ENCODE results near the gene BCL11A. TPM values are rescaled to one million over a fixed set of nuclear protein-coding genes. Genes with fewer than 3 reads are reported as not detected.

BCL11A gene
- total RNA-seq, 2 experiments from 2014 or later = 0.45 to 0.54 TPM

GRCh38 chr2:60539140-60539539 lies 14.3 kb downstream of the BCL11A start:
- intact Hi-C loops (cut with micrococcal nuclease) = no loop called here
- ATAC-seq = no peak
- no peaks in the 10 kb centered on the region for H3K9me3 Mint-ChIP-seq
- no peaks in the 10 kb centered on the region for H3K36me3 Mint-ChIP-seq (ENCODE audit: low read depth)
- H3K4me1 Mint-ChIP-seq (ENCODE audit: low read depth) = no peaks in the 10 kb centered on the region
- peaks cover 13% of the 10 kb centered on the region for H3K27me3 Mint-ChIP-seq
- ChIA-PET POLR2A (interaction anchor here (0.9 kb wide), 1 partner anchor 17 kb away, joined by 3 read pairs; no protein-coding TSS in a partner anchor), CTCF (interaction anchor here (3.1 kb wide), 1 partner anchor 22 kb away, joined by 12 read pairs; no protein-coding TSS in a partner anchor)
- no peak for DNase-seq
- no peak for TF ChIP-seq CTCF (IDR thresholded peaks at IDR 0.05)
- H3K27ac Mint-ChIP-seq = no peak overlapping the region
- no peak overlapping the region for H3K4me3 Mint-ChIP-seq

- no peaks in the 10 kb centered on the region for H3K36me3 Mint-ChIP-seq (ENCODE audit: low read depth)
- no peaks in the 10 kb centered on the region for H3K9me3 Mint-ChIP-seq
- ATAC-seq = no peak
- no peaks in the 10 kb centered on the region for H3K4me1 Mint-ChIP-seq (ENCODE audit: low read depth)
- no peak for TF ChIP-seq CTCF (IDR thresholded peaks at IDR 0.05)
- H3K4me3 Mint-ChIP-seq = no peak overlapping the region
- peaks cover 14% of the 10 kb centered on the region for H3K27me3 Mint-ChIP-seq
- intact Hi-C loops (cut with micrococcal nuclease) = no loop called here
- DNase-seq = no peak
- CTCF ChIA-PET = interaction anchor here (1.8 kb wide), 1 partner anchor 44 kb away, joined by 5 read pairs; no protein-coding TSS in a partner anchor
- POLR2A ChIA-PET = no interaction called here
- no peak overlapping the region for H3K27ac Mint-ChIP-seq
These were observed 15.4 kb downstream of the BCL11A start for GRCh38 chr2:60538101-60538500.

- TF ChIP-seq CTCF (IDR thresholded peaks at IDR 0.05) = no peak
- no peaks in the 10 kb centered on the region for H3K9me3 Mint-ChIP-seq
- intact Hi-C loops (cut with micrococcal nuclease) = no loop called here
- peaks cover 20% of the 10 kb centered on the region for H3K27me3 Mint-ChIP-seq
- no peaks in the 10 kb centered on the region for H3K36me3 Mint-ChIP-seq (ENCODE audit: low read depth)
- DNase-seq = no peak
- H3K4me1 Mint-ChIP-seq (ENCODE audit: low read depth) = no peaks in the 10 kb centered on the region
- ChIA-PET POLR2A (no interaction called here), CTCF (interaction anchor here (1.1 to 1.8 kb wide), 3 partner anchors 13 to 45 kb away, joined by 3 to 5 read pairs (median 3); no protein-coding TSS in a partner anchor)
- no peak overlapping the region for H3K4me3 Mint-ChIP-seq
- ATAC-seq = no peak
- no peak overlapping the region for H3K27ac Mint-ChIP-seq
These were observed 16.7 kb downstream of the BCL11A start for GRCh38 chr2:60536746-60537145.

- Mint-ChIP-seq H3K36me3 (ENCODE audit: low read depth) (no peaks in the 10 kb centered on the region), H3K27ac (no peak overlapping the region), H3K9me3 (no peaks in the 10 kb centered on the region), H3K4me1 (ENCODE audit: low read depth) (no peaks in the 10 kb centered on the region), H3K4me3 (no peak overlapping the region), H3K27me3 (peaks cover 21% of the 10 kb centered on the region)
- no peak for TF ChIP-seq CTCF (IDR thresholded peaks at IDR 0.05)
- DNase-seq (no peak), ATAC-seq (no peak)
- intact Hi-C loops (cut with micrococcal nuclease) = no loop called here
- POLR2A ChIA-PET = no interaction called here
- CTCF ChIA-PET = interaction anchor here (1.1 to 2.1 kb wide), 2 partner anchors 9 to 14 kb away, joined by 4 read pairs; no protein-coding TSS in a partner anchor
These were observed 17.7 kb downstream of the BCL11A start for GRCh38 chr2:60535685-60536312.

- no peak for DNase-seq
- H3K4me3 Mint-ChIP-seq = no peak overlapping the region
- no peaks in the 10 kb centered on the region for H3K4me1 Mint-ChIP-seq (ENCODE audit: low read depth)
- no peak overlapping the region for H3K27ac Mint-ChIP-seq
- H3K36me3 Mint-ChIP-seq (ENCODE audit: low read depth) = no peaks in the 10 kb centered on the region
- intact Hi-C loops (cut with micrococcal nuclease) = no loop called here
- H3K9me3 Mint-ChIP-seq = no peaks in the 10 kb centered on the region
- TF ChIP-seq CTCF (IDR thresholded peaks at IDR 0.05) = no peak
- H3K27me3 Mint-ChIP-seq = peaks cover 22% of the 10 kb centered on the region
- POLR2A ChIA-PET = no interaction called here
- no peak for ATAC-seq
- CTCF ChIA-PET = interaction anchor here (1.1 to 2.1 kb wide), 2 partner anchors 8 to 15 kb away, joined by 4 read pairs; no protein-coding TSS in a partner anchor
These were observed 18.4 kb downstream of the BCL11A start for GRCh38 chr2:60534892-60535684.
